GM21423 (cell line): ENCODE results near the gene AADACL3.
"Not testable (repeated sequence)": the region's sequence is repeated elsewhere in the genome, so short reads cannot be mapped to it uniquely, and the experiment has no call there.

Experiments used
- ATAC-seq: cut with Tn5 transposase; IDR thresholded peaks from one replicate; pipeline ENCODE4 v1.9.1; 2021; ENCODE audit warnings: mild to moderate bottlenecking, moderate library complexity; ENCODE audit not compliant: unreplicated experiment

AADACL3 gene, protein sequence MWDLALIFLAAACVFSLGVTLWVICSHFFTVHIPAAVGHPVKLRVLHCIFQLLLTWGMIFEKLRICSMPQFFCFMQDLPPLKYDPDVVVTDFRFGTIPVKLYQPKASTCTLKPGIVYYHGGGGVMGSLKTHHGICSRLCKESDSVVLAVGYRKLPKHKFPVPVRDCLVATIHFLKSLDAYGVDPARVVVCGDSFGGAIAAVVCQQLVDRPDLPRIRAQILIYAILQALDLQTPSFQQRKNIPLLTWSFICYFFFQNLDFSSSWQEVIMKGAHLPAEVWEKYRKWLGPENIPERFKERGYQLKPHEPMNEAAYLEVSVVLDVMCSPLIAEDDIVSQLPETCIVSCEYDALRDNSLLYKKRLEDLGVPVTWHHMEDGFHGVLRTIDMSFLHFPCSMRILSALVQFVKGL

GRCh38 chr1:12715896-12716437, at the start of gene AADACL3:
AADACL3 (plus strand) TSS chr1:12716110; CDS start chr1:12716177, 67 bp downstream.
- no peak for ATAC-seq

- no peak for ATAC-seq
Observed at GRCh38 chr1:12666141-12666735, 49.7 kb upstream of the AADACL3 start.

GRCh38 chr1:12669529-12670068, 46.3 kb upstream of the AADACL3 start:
- no peak for ATAC-seq

- no peak for ATAC-seq
Observed at GRCh38 chr1:12674358-12674757, 41.6 kb upstream of the AADACL3 start.

GRCh38 chr1:12676122-12676521, 39.8 kb upstream of the AADACL3 start:
- not testable (repeated sequence) for ATAC-seq

DNA sequence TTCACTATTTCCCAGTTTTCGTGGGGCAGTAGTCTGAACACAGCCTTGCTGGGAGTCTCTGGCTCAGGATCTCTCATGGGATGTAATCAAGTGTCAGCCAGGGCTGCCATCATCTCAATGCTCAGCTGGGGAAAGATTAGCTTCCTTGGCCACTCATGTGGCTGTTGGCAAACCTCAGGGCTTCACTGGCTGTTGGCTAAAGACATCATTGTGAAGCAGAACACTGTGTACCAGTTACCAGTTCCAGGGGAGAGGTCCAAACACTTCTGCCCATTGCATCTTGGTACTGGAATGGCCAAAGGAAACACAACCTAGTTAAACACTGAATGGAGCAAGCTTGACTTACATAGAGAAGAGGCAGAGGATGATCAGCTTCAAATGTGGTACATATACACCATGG, 38.3 kb upstream of the AADACL3 start:
- no peak for ATAC-seq

DNA sequence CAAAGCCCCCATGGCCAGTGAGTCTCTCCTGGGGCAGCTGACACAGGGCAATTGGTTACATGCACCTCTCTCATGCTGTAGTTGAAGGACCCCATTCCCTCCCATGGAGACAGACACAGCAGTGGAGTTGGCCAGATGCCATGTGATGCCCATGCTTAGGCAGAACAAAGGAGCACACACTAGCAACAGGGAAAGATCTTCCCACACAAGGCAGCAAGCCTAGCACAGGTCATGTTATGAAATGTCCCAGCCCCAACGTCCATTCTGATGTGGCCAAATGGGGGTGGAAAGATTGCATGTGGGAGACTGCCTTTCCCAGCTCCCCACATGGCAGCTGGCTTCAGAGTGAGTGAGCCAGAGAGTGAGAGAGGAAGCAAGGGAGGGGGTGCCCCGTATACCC, 37.6 kb upstream of the AADACL3 start:
- no peak for ATAC-seq

GRCh38 chr1:12678820-12679219, 37.1 kb upstream of the AADACL3 start:
- ATAC-seq, result no peak

- ATAC-seq, result no peak
Observed at GRCh38 chr1:12690156-12690555, 25.8 kb upstream of the AADACL3 start.

GRCh38 chr1:12692967-12693782, 22.7 kb upstream of the AADACL3 start:
- no peak for ATAC-seq

DNA sequence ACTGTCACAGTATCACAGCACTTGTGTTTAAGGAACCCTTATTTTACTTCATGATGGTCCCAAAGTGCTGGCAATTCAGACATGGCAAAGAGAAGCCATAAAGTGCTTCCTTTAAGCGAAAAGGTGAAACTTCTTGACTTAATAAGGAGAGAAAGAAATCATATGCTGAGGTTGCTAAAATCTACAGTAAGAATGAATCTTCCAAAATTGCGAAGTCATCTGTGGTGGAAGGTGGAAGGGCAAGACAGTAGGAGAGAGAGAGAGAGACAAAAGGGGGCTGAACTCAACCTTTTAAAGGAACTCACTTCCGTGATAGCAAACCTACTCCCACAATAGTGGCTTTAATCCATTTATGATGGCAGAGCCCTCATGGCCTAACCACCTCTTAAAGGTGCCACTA, 19.3 kb upstream of the AADACL3 start:
- no peak for ATAC-seq

- no peak for ATAC-seq
Observed at GRCh38 chr1:12697397-12697796, 18.5 kb upstream of the AADACL3 start.

GRCh38 chr1:12703821-12704451, 12.0 kb upstream of the AADACL3 start:
- ATAC-seq, result no peak

DNA sequence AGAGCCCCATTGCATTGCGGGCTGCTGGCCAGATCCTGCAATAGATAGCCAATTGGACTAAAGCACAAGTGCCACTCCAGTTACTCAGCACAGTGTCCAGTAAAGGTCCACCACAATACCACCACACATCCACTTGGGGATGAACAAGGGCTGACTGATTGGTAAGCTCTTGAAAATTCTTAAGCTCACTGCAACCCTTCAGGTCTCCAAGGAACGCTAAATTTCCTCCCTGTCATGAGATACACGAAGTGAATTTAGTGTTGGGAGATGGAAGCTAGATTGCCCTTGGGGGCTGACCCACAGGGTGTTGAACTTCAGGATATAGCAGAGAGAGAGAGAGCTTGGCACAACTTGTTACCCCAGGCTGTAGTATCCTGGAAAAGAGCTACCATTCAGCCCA, 9.8 kb upstream of the AADACL3 start:
- ATAC-seq, result no peak

DNA sequence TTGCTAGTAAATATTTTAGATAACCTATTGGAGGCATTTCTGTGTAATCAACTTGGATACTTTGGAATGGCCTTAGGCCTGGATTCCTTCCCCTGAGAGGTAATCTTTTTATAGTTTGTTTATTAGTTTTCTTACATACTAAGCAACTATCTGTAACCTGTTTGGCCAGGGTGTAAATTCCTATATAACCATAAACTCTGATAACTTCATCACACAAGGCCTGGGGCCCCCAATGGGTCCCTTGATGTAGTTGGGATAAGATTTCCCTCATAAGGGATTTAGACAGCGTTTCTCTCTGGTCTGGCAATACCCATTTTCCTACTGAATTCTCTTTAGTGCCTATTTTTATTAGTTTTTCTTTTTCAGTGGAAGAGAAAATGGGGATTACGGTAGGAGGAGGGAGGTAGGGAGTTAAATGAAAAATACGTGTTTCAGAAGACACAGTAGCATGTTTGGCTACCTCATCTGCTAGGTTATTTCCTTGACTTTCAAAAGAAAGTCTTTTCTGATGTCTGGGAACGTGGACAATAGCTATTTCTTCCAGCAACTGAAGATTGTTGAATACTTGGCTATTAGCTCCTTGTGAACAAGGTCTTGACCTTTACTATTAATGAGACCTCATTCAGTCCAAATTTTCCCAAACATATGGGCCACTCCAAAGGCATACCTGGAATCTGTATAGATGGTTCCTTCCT, 7.4 kb upstream of the AADACL3 start:
- ATAC-seq, result no peak

DNA sequence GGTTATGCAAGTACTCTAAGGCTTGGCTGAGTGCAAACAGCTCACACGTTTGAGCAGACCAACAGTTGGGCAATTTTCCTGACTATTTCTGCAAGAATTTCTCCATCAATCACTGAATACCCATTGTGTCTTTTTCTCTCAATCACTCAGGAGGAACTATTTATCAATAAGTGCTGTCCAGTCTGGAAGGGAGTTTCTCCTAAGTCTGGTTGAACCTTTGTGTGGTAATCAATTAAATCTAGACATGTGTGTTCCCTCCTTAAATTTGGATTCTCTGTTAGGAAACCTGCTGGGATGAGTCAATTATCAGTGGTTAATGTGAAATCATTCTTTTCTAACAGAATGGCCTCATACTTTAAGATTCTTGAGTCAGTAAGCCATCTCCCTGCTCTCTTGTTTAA, 6.8 kb upstream of the AADACL3 start:
- ATAC-seq, result no peak

DNA sequence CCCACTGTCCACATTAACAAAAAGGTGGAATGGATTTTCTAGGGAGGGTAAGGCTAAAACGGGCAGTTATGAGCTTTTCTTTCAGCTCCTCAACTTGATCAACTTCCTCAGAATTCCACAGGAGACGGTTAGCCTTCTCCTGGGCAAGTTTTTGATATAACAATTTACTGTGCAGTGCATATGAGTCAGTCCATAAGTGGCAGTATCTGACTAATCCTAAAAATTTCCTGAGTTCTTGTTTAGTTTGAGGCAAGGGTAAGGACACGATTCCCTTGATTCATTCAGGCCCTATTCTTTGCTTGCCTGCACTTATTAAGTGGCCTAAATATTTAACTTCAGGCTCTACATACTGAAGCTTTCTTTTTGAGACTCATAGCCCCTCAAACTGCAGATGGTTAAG, 6.2 kb upstream of the AADACL3 start:
- ATAC-seq, result no peak

DNA sequence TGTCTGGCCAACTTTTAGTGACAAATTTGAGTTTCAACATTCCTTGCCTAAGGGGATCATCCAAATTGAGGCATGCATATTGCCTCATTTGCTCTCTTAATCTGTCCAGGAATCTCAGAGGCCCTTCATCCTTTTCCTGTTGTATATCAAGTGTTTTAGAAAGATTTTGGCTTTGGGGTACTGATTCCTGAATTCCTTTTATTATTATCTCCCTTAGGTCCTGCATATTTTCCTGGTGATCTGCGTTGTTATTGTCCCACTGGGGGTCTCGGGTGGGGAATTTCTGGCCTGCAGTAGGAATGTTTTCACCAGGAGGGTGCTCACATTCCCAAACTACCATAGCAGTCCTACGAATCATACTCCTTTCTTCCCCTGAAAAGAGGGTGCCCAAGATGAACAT, 4.4 kb upstream of the AADACL3 start:
- ATAC-seq, result no peak

DNA sequence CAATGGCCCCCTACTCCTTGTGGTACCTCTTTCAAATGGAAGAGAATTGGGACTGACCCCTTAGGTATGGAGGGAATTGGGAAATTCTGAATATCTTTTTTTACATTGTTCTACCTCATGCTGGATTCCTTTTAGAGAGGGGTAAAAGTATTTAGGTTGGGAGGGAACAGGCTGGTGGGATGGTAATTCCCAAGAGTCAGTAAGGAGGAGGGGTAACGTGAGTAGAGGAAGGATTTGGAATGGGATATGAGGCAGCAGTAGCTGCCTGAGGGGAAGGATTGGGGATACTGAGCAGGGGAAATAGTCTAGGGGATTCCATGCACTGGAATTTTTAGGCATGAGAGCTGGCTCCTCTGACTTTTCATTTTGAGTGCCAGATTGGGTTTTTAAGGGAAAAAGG, 3.8 kb upstream of the AADACL3 start:
- ATAC-seq, result no peak

- ATAC-seq, result no peak
Observed at GRCh38 chr1:12712929-12713328, 3.0 kb upstream of the AADACL3 start.
